T-helper 17 cell (primary cell): Measurements from ENCODE around the gene ABHD2. TPM values are rescaled to one million over a fixed set of nuclear protein-coding genes. Genes with fewer than 3 reads are reported as not detected.
"Not testable (repeated sequence)": the region's sequence is repeated elsewhere in the genome, so short reads cannot be mapped to it uniquely, and the experiment has no call there.

Source experiments
- ATAC-seq: fragments of 150-1000 bp; cut with Tn5 transposase; 2 replicates; pipeline ENCODE4 v1.10.0; 2021; ENCODE audit warnings: mild to moderate bottlenecking, moderate library complexity
- DNase-seq, 3 donors: peaks; one replicate each; pipeline versions ENCODE4 v3.0.0 to v3.0.0-alpha.2; 2020 to 2021
- H3K9me3 ChIP-seq: one replicate; pipeline ENCODE4 v1.7.0; 2013; ENCODE audit warnings: low read length, mild to moderate bottlenecking; ENCODE audit not compliant: control insufficient read depth, poor library complexity, severe bottlenecking
- H3K27ac Mint-ChIP-seq: one replicate; pipeline ENCODE4 v1.8.0; 2022; ENCODE audit warnings: mild to moderate bottlenecking, moderate library complexity, mixed read lengths
- H3K27me3 Mint-ChIP-seq: one replicate; pipeline ENCODE4 v1.8.0; 2022; ENCODE audit warnings: mixed read lengths
- H3K36me3 Mint-ChIP-seq: one replicate; pipeline ENCODE4 v1.8.0; 2022; ENCODE audit warnings: low read depth, mixed read lengths
- H3K4me1 Mint-ChIP-seq: one replicate; pipeline ENCODE4 v1.8.0; 2022; ENCODE audit warnings: mild to moderate bottlenecking, mixed read lengths
- H3K4me3 Mint-ChIP-seq: one replicate; pipeline ENCODE4 v1.8.0; 2022; ENCODE audit warnings: mild to moderate bottlenecking, moderate library complexity, mixed read lengths
- total RNA-seq, 4 donors: library from RNA in 2 of 4; stranded (reverse) in 2 of 4; gene quantifications; one replicate each; pipeline ENCODE4 v1.2.3 and lab custom pipeline; 2022 to 2026

The ABHD2 gene
- total RNA-seq, 2 donors from 2014 or later, result 55.6 to 58.2 TPM

DNA sequence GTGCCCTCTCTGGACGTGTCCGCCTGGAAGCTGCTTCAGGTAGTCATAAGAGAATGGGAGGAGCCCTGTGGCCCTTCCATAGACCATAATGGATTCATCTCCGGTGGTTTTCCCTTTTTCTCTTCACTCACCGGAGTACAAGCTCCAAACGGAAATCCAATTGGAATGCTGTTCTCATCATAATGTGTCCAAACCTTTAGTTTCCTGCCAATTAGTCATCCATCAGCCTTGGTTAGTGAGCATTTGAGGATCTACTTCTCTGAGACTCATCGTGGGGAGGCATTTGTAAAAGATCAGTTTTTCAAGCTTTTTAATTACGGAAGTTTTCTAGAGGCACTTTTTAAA is 34.9 kb downstream of the ABHD2 start:
- H3K4me3 Mint-ChIP-seq, result no peak overlapping the region
- no peak overlapping the region for H3K27ac Mint-ChIP-seq
- no peaks in the 10 kb centered on the region for H3K9me3 ChIP-seq
- no peak for DNase-seq
- no peak for ATAC-seq
- H3K36me3 Mint-ChIP-seq, result peaks cover 2% of the 10 kb centered on the region
- peaks cover 4% of the 10 kb centered on the region for H3K4me1 Mint-ChIP-seq
- no peaks in the 10 kb centered on the region for H3K27me3 Mint-ChIP-seq

DNA sequence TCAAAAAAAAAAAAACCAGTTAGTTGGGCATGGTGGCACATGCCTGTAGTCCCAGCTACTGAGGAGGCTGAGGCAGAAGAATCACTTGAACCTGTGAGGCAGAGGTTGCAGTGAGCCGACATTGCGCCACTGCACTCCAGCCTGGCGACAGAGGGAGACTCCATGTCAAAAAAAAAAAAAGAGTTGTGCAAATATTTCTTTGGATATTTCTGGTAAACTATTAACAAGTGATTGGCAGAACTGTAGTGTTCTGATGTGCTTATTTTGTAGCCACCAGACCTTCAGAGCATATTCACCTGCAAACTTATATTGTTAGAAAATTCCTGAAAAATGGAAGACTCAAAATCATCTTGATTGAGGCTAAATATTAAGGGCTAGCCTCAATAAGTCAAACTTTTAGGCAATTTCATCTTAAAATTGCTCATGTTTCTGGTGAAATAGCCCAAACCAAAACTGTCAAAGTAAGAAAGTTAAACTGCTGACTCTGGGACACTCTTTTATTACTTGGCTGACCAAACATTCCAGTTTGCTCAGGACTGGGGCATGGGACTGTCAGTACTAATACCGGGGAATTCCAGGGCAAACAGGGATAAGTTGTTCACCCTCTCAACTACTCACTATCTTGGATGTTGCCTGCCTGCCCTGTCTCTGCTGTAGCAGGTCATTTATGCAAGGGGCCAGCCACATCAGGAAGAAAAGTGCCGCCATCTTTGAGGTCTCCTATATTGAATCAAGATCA is 37.0 kb downstream of the ABHD2 start:
- H3K4me3 Mint-ChIP-seq, result no peak overlapping the region
- H3K9me3 ChIP-seq, result no peaks in the 10 kb centered on the region
- peaks cover 6% of the 10 kb centered on the region for H3K4me1 Mint-ChIP-seq
- no peaks in the 10 kb centered on the region for H3K27me3 Mint-ChIP-seq
- peak overlapping the region; percentile 34 for H3K27ac Mint-ChIP-seq
- ATAC-seq (no peak), DNase-seq (no peak)
- H3K36me3 Mint-ChIP-seq, result peaks cover 2% of the 10 kb centered on the region

DNA sequence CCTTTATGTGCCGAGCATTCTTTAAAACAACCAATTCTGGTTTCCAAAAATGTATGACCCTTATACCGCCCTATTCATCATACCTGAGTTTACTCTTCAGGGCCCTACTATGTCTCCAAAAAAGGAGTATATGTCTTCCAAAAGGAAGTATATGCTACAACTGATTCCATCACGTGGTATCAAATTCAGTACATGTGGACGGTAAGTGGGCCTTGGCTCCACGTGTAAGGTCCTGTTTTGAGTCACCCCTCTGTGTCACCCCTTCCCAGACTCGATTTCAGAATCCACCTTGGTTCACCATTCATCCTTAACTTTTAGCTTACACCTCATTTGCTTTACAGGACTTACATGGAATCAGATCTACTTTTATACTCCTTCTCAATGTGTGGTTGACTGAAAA is 37.8 kb downstream of the ABHD2 start:
- H3K27me3 Mint-ChIP-seq, result no peaks in the 10 kb centered on the region
- peak overlapping the region; percentile 45 for H3K27ac Mint-ChIP-seq
- peaks cover 5% of the 10 kb centered on the region for H3K36me3 Mint-ChIP-seq
- no peaks in the 10 kb centered on the region for H3K9me3 ChIP-seq
- ATAC-seq (no peak), DNase-seq (no peak)
- H3K4me3 Mint-ChIP-seq, result no peak overlapping the region
- H3K4me1 Mint-ChIP-seq, result peaks cover 9% of the 10 kb centered on the region

DNA sequence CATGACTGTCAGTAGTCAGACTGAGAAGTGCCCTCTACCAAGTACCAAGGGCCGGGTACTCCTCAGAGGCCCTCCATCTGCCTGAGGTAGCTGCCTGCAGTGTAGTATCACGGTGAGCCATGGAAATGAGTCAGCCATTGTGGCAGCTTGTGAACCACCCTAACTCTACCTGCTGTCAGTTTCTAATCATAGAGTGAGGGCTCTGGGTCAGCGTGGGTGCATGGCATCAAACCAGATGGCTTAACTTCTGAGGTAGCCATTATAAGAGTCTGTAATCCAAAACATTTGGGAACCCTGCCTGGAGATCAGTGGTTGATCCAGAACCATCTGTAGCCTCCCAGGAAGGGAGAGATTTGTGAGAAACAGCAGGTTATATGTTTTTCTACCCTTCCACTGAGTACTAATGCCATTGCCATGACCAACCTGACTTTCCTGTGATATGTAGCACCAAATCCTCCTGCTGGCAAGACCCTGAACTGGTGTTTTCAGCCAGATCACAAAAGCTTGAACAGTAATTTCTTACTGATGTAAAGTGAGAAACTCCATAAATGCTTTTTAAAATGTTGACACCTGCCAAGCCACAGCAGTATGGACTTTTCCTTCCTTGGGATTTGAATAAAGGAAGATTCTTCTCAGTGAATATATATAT is 38.9 kb downstream of the ABHD2 start:
- Mint-ChIP-seq H3K4me3 (no peak overlapping the region), H3K36me3 (peaks cover 9% of the 10 kb centered on the region), H3K27me3 (no peaks in the 10 kb centered on the region), H3K27ac (no peak overlapping the region), H3K4me1 (peaks cover 15% of the 10 kb centered on the region)
- ATAC-seq (no peak), DNase-seq (no peak)
- no peaks in the 10 kb centered on the region for H3K9me3 ChIP-seq

- Mint-ChIP-seq H3K27ac (no peak overlapping the region), H3K4me3 (no peak overlapping the region), H3K27me3 (no peaks in the 10 kb centered on the region), H3K36me3 (peaks cover 9% of the 10 kb centered on the region), H3K4me1 (peaks cover 24% of the 10 kb centered on the region)
- DNase-seq (no peak), ATAC-seq (peak; percentile 27)
- no peaks in the 10 kb centered on the region for H3K9me3 ChIP-seq
These were observed 40.3 kb downstream of the ABHD2 start for GRCh38 chr15:89128320-89129122.

DNA sequence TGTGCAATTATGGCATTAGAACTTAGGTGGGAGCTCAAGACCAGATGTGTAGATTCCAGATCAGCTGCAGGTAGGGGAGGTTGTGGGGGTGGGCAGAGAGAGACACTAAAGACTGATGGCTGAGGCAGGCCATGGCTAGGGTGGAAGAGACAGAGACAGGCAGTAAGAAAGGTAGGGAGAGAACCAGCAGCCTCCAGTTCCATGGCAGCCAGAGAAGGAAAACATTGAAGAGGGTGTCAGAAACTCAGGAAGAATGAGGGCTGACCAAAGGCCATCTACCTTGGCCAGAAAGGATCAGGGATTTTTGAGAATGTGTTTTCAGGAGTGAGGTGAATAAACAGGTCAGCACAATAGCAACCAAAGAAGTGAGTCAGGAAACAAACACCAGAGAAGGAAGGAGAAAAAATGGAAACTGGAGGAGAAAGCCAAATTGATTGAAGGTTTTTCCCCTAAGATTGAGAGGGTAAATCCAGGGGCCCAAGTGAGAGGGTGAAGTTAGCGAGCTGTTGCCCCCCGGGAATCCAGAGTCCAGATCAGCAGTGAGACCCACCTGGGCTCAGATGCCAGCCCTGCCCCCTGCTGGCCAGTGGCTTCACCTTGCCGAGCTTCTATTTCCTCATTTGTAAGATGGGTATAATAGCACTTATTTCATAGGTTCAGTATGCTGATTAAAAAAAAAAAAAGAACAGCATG is 41.0 kb downstream of the ABHD2 start:
- Mint-ChIP-seq H3K4me3 (no peak overlapping the region), H3K27me3 (no peaks in the 10 kb centered on the region), H3K4me1 (peaks cover 24% of the 10 kb centered on the region), H3K27ac (no peak overlapping the region), H3K36me3 (peaks cover 9% of the 10 kb centered on the region)
- H3K9me3 ChIP-seq, result no peaks in the 10 kb centered on the region
- ATAC-seq (peak; percentile 73), DNase-seq (peak; percentile 39 to 46 (median 43))

DNA sequence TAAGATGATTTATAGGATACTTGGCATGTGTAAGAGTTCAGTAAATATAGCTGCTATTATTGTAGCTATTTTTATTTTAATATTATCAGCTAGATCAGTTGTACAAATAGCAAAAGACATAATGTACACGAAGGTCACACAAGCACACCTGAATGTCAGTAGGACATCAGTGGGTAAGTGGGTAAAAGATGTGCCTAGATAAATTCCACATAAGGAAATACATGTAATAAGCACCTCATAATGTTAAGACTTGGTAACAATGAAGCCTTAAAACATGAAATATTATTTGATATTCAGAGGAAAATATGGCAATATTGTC is 41.5 kb downstream of the ABHD2 start:
- peaks cover 24% of the 10 kb centered on the region for H3K4me1 Mint-ChIP-seq
- H3K9me3 ChIP-seq, result no peaks in the 10 kb centered on the region
- ATAC-seq (no peak), DNase-seq (no peak)
- H3K4me3 Mint-ChIP-seq, result no peak overlapping the region
- no peak overlapping the region for H3K27ac Mint-ChIP-seq
- H3K27me3 Mint-ChIP-seq, result no peaks in the 10 kb centered on the region
- peaks cover 9% of the 10 kb centered on the region for H3K36me3 Mint-ChIP-seq

- DNase-seq, result no peak
- peaks cover 9% of the 10 kb centered on the region for H3K36me3 Mint-ChIP-seq
- no peaks in the 10 kb centered on the region for H3K27me3 Mint-ChIP-seq
- H3K27ac Mint-ChIP-seq, result no peak overlapping the region
- no peak for ATAC-seq
- peaks cover 24% of the 10 kb centered on the region for H3K4me1 Mint-ChIP-seq
- no peak overlapping the region for H3K4me3 Mint-ChIP-seq
- H3K9me3 ChIP-seq, result no peaks in the 10 kb centered on the region
These were observed 41.9 kb downstream of the ABHD2 start for GRCh38 chr15:89130201-89130600.

DNA sequence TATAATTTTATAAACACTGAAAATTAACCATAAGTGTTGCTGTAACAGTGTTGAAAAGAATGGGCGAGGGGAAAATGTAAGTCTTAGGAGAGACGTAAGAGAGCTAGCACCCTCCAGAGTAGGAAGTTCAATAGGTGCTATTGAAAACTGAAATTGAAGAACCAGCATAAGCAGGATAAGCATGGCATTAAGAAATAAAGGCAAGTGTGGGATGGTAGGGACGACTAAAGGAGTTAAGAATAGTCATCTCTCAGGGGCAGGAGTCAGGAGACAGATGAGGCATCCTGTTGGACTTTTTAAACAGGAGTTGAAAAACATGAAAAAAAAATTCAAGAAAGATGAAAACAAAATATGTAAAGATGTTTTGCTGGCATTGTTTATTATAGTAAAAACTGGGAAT is 43.5 kb downstream of the ABHD2 start:
- DNase-seq (no peak), ATAC-seq (no peak)
- H3K4me3 Mint-ChIP-seq, result no peak overlapping the region
- peaks cover 35% of the 10 kb centered on the region for H3K4me1 Mint-ChIP-seq
- H3K27ac Mint-ChIP-seq, result peak overlapping the region; percentile 56
- H3K27me3 Mint-ChIP-seq, result no peaks in the 10 kb centered on the region
- no peaks in the 10 kb centered on the region for H3K9me3 ChIP-seq
- peaks cover 12% of the 10 kb centered on the region for H3K36me3 Mint-ChIP-seq

GRCh38 chr15:89132611-89133507 is 44.6 kb downstream of the ABHD2 start:
- peaks cover 35% of the 10 kb centered on the region for H3K4me1 Mint-ChIP-seq
- H3K36me3 Mint-ChIP-seq, result peaks cover 12% of the 10 kb centered on the region
- no peak overlapping the region for H3K4me3 Mint-ChIP-seq
- H3K27me3 Mint-ChIP-seq, result no peaks in the 10 kb centered on the region
- peak overlapping the region; percentile 59 for H3K27ac Mint-ChIP-seq
- ATAC-seq (peak; percentile 36), DNase-seq (no peak)
- no peaks in the 10 kb centered on the region for H3K9me3 ChIP-seq

DNA sequence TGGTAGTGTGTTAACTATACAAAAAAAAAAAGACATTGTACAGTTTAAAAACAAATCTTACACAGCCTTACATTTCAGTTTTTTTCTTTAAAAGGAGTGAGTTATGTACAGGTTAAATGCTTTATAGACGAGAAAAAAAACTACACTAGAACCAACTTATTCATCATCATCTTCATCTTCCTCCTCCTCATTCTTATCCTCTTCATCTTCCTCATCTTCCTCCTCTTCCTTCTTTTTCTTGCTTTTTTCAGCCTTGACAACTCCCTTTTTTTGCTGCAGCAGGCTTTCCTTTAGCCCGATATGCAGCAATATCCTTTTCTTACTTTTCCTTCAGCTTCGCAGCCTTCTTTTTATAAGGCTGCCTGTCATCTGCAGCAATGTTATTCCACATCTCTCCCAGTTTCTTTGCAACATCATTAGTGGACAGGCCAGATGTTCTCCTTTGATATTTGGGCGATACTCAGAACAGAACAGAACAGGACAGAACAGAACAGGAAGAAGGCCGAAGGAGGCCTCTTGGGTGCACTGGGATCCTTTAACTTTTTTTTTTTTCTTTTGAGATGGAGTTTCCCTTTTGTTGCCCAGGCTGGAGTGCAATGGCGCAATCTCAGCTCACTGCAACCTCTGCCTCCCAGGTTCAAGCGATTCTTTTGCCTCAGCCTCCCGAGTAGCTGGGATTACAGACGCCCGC is 47.3 kb downstream of the ABHD2 start:
- ATAC-seq, H3K4me3 Mint-ChIP-seq, H3K27me3 Mint-ChIP-seq, DNase-seq, H3K9me3 ChIP-seq: not testable (repeated sequence)
- Mint-ChIP-seq H3K36me3 (peaks cover 12% of the 10 kb centered on the region), H3K4me1 (peaks cover 35% of the 10 kb centered on the region), H3K27ac (peak overlapping the region; percentile 66)
